Sigmoid colon (tissue), 7 donors: ENCODE measurements around the gene LTC4S. TPM values are rescaled to one million over a fixed set of nuclear protein-coding genes. Genes with fewer than 3 reads are reported as not detected.

ENCODE experiments used
- DNase-seq: peaks from one replicate; pipeline ENCODE4 v3.0.0-alpha.2; 2019
- H3K27ac ChIP-seq, 4 donors: fragments of 200-600 bp; sonication (generic); one replicate each; pipeline ENCODE4 v1.5.1; 2016 to 2019; ENCODE audit warnings: mild to moderate bottlenecking in 1 of 4
- H3K27me3 ChIP-seq, 3 donors: fragments of 200-600 bp; sonication (generic); one replicate each; pipeline ENCODE4 v1.5.1; 2019; ENCODE audit warnings: mild to moderate bottlenecking in 1 of 3
- H3K36me3 ChIP-seq, 4 donors: fragments of 200-600 bp; sonication (generic); one replicate each; pipeline ENCODE4 v1.5.1; 2016 to 2019
- H3K4me1 ChIP-seq, 4 donors: fragments of 200-600 bp; sonication (generic); one replicate each; pipeline ENCODE4 v1.5.1; 2017 to 2019
- H3K4me3 ChIP-seq, 4 donors: fragments of 200-600 bp; sonication (generic); one replicate each; pipeline ENCODE4 v1.5.1; 2017 to 2019; ENCODE audit warnings: mild to moderate bottlenecking in 2 of 4, moderate library complexity in 1 of 4
- H3K9me3 ChIP-seq, 4 donors: fragments of 200-600 bp in 3 of 4; sonication (generic) in 3 of 4; one replicate each; pipeline versions ENCODE4 v1.5.1 to v1.6.1; 2013 to 2019
- CTCF ChIP-seq, 4 experiments: fragments of 450-650 bp in 3 of 4; fragments of 200-600 bp in 1 of 4; IDR thresholded peaks; one replicate each; pipeline ENCODE4 v1.5.1; 2016 to 2019; ENCODE audit warnings: antibody characterized with exemption in 4 of 4, mild to moderate bottlenecking in 3 of 4, moderate library complexity in 2 of 4
- EP300 ChIP-seq, 4 donors: sonication (generic); formaldehyde crosslinking; IDR thresholded peaks; one replicate each; pipeline ENCODE4 v1.6.1; 2017; ENCODE audit warnings: antibody characterized with exemption in 4 of 4
- POLR2A ChIP-seq, 2 donors: fragments of 450-650 bp; IDR thresholded peaks; one replicate each; pipeline ENCODE4 v1.6.1; 2016; ENCODE audit warnings: antibody characterized with exemption in 2 of 2, mild to moderate bottlenecking in 2 of 2, moderate library complexity in 2 of 2
- POLR2AphosphoS5 ChIP-seq, 4 donors: sonication (generic); formaldehyde crosslinking; IDR thresholded peaks; one replicate each; pipeline ENCODE4 v1.6.1; 2017; ENCODE audit warnings: antibody characterized with exemption in 4 of 4
- WGBS, 2 donors: extraction: QIAGEN DNeasy Blood & Tissue Kit; methylation state at CpG; one replicate each; pipeline ENCODE4 v1.1.7; 2013; 5-methylcytosine and 5-hydroxymethylcytosine counted together
- intact Hi-C: fragments of 100-400 bp; cut with DNase I; formaldehyde crosslinking; loops from one replicate; pipeline ENCODE4 v1.15.1; 2023
- polyA plus RNA-seq, 3 donors: library from polyadenylated mRNA; stranded (reverse); fragments of 200-250 nt; gene quantifications; one replicate each; pipeline ENCODE4 v1.2.3, GENCODE V29; 2013
- total RNA-seq, 4 donors: library from RNA; depleted of rRNA; stranded (reverse); fragments of >200 nt; gene quantifications; one replicate each; pipeline ENCODE4 v1.1.0, GENCODE V29; 2016
- donor health status: healthy with polysubstance abuse.
- donor health status: Bipolar disorder and iron deficiency.
- donor health status: healthy.

The LTC4S gene
- total and polyA plus RNA-seq, 7 donors, result 1.5 to 6.1 (median 4.3) TPM; not detected in 1

DNA sequence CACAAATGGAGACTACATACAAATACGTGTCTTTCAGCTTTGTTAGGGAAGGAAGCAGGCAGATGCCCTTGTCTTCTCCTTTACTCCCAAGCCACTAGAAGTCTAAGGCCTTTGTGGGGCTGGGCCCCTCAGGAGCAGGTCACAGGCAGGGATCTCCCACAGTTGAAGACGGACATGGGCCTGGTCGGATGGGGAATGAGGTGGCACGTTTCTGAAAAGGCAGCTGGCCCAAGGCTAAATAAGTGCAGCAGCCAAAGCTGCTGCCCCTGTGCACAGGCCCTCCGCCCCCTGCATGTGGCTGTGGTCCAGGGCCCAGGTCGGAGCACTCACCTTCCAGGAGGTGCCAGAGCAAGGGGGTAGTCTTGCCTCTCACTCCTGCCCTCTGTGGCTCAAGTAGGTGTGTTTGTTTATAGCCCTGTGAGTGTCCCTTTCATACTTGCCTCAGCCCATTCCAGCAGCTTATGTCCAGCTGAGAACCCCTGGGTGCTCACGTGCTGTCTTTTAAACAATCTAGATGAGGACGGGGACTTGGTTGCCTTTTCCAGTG, 28.7 kb downstream of the LTC4S start:
- TF ChIP-seq EP300 (IDR thresholded peaks at IDR 0.05), result no peak
- TF ChIP-seq POLR2A (IDR thresholded peaks at IDR 0.05), result no peak
- TF ChIP-seq POLR2AphosphoS5 (IDR thresholded peaks at IDR 0.05), result no peak
- no peak for TF ChIP-seq CTCF (IDR thresholded peaks at IDR 0.05)
- Histone ChIP-seq H3K9me3 (no peaks in the 10 kb centered on the region), H3K27ac (peak overlapping the region; percentile 97 to 100 (median 99)), H3K4me1 (peaks cover 0 to 86% (median 80%) of the 10 kb centered on the region in 4 donors), H3K4me3 (peak overlapping the region; percentile 68 to 99 (median 97)), H3K27me3 (no peaks in the 10 kb centered on the region), H3K36me3 (peaks cover 30 to 52% (median 40%) of the 10 kb centered on the region in 4 donors)
- intact Hi-C loops, result loop anchor here (5.0 kb wide), 1 partner anchor 35 kb away; the partner anchor contains the start of gene MRNIP
- WGBS, 2 donors, result 41 to 67% methylated on average over 8 of the region's 8 CpGs
- peak; percentile 66 for DNase-seq

- WGBS, 2 donors, result 82 to 91% methylated on average over 22 of the region's 22 CpGs
- intact Hi-C loops, result loop anchor here (5.0 kb wide), 1 partner anchor 33 kb away; the partner anchor contains the start of gene MRNIP
- H3K4me3 ChIP-seq, result peak overlapping the region in 1 of 4 donors; percentile 97
- peaks cover 0 to 80% (median 72%) of the 10 kb centered on the region in 4 donors for H3K4me1 ChIP-seq
- peak overlapping the region in 2 of 4 donors; percentile 14 to 99 for H3K27ac ChIP-seq
- TF ChIP-seq CTCF (IDR thresholded peaks at IDR 0.05) (no peak), POLR2AphosphoS5 (IDR thresholded peaks at IDR 0.05) (no peak), POLR2A (IDR thresholded peaks at IDR 0.05) (no peak)
- DNase-seq, result peak; percentile 61
- peaks cover 42 to 68% (median 51%) of the 10 kb centered on the region in 4 donors for H3K36me3 ChIP-seq
- no peaks in the 10 kb centered on the region for H3K9me3 ChIP-seq
- H3K27me3 ChIP-seq, result no peaks in the 10 kb centered on the region
Measured at GRCh38 chr5:179823937-179824744, 30.4 kb downstream of the LTC4S start.

DNA sequence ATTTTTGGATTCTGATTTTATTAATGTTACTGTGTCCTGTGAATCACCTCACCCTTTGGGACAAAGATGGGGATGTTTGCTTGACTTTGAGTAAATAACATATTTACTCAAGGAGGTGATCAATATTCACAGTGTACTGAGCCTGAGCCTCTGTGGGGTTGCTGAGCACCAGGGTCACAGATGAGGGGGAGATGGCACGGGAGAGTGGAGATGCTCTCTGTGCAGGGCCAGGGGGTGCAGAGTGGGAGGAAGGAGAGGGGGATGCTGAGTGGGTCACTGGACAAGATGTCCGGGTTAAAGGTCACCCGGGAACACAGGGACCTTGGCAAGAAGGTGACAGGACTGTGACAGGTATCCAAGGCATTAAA, 30.9 kb downstream of the LTC4S start:
- H3K36me3 ChIP-seq, result peaks cover 48 to 74% (median 55%) of the 10 kb centered on the region in 4 donors
- peak overlapping the region in 1 of 4 donors; percentile 5 for H3K27ac ChIP-seq
- intact Hi-C loops, result loop anchor here (5.0 kb wide), 1 partner anchor 33 kb away; the partner anchor contains the start of gene MRNIP
- WGBS, 2 donors, result 47 to 86% methylated on average over 3 of the region's 3 CpGs
- DNase-seq, result no peak
- no peak overlapping the region for H3K4me3 ChIP-seq
- H3K4me1 ChIP-seq, result peaks cover 0 to 75% (median 66%) of the 10 kb centered on the region in 4 donors
- no peaks in the 10 kb centered on the region for H3K27me3 ChIP-seq
- H3K9me3 ChIP-seq, result no peaks in the 10 kb centered on the region
- TF ChIP-seq CTCF (IDR thresholded peaks at IDR 0.05) (no peak), EP300 (IDR thresholded peaks at IDR 0.05) (no peak), POLR2AphosphoS5 (IDR thresholded peaks at IDR 0.05) (no peak), POLR2A (IDR thresholded peaks at IDR 0.05) (no peak)

GRCh38 chr5:179825655-179826182, 31.9 kb downstream of the LTC4S start:
- Histone ChIP-seq H3K36me3 (peaks cover 56 to 84% (median 65%) of the 10 kb centered on the region in 4 donors), H3K4me1 (peaks cover 0 to 69% (median 58%) of the 10 kb centered on the region in 4 donors), H3K27me3 (no peaks in the 10 kb centered on the region), H3K27ac (no peak overlapping the region), H3K9me3 (no peaks in the 10 kb centered on the region), H3K4me3 (no peak overlapping the region)
- DNase-seq, result peak; percentile 60
- WGBS, 2 donors, result 27 to 69% methylated on average over 13 of the region's 13 CpGs
- intact Hi-C loops, result no loop called here
- TF ChIP-seq POLR2AphosphoS5 (IDR thresholded peaks at IDR 0.05) (no peak), EP300 (IDR thresholded peaks at IDR 0.05) (no peak), POLR2A (IDR thresholded peaks at IDR 0.05) (no peak), CTCF (IDR thresholded peaks at IDR 0.05) (no peak)
